MG63 (cell line): ENCODE results near the gene SLC41A3. TPM values are rescaled to one million over a fixed set of nuclear protein-coding genes. Genes with fewer than 3 reads are reported as not detected.
"Not testable (repeated sequence)": the region's sequence is repeated elsewhere in the genome, so short reads cannot be mapped to it uniquely, and the experiment has no call there.

Experiments
- DNase-seq: peaks from one replicate; pipeline ENCODE4 v3.0.0-alpha.2; 2020
- H3K27me3 ChIP-seq: fragments of 250-450 bp; sonication (Bioruptor Pico); 2 replicates; pipeline ENCODE4 v1.5.1; 2020; ENCODE audit warnings: mild to moderate bottlenecking, moderate library complexity
- H3K36me3 ChIP-seq: fragments of 250-450 bp; sonication (Bioruptor Pico); 2 replicates; pipeline ENCODE4 v1.5.1; 2020; ENCODE audit warnings: mild to moderate bottlenecking, moderate library complexity
- H3K4me3 ChIP-seq: fragments of 250-450 bp; sonication (Bioruptor Pico); 2 replicates; pipeline ENCODE4 v1.5.1; 2020; ENCODE audit warnings: mild to moderate bottlenecking, moderate library complexity
- H3K9me3 ChIP-seq: fragments of 250-450 bp; sonication (Bioruptor Pico); 2 replicates; pipeline ENCODE4 v1.5.1; 2020; ENCODE audit warnings: mild to moderate bottlenecking, moderate library complexity
- total RNA-seq: library from RNA; depleted of rRNA; stranded (reverse); fragments of >200 nt; shearing (Covaris generic); gene quantifications from 2 replicates; pipeline ENCODE4 v1.2.3, GENCODE V29; 2014; ENCODE audit warnings: low replicate concordance

Gene SLC41A3
- total RNA-seq, 1 experiment from 2014 or later = 55.6 TPM

GRCh38 chr3:125976003-125976390, 107.9 kb downstream of the SLC41A3 start:
- peaks cover 11% of the 10 kb centered on the region for H3K27me3 ChIP-seq
- H3K9me3 ChIP-seq, H3K36me3 ChIP-seq, DNase-seq, H3K4me3 ChIP-seq: not testable (repeated sequence)

GRCh38 chr3:125975245-125976002, 108.5 kb downstream of the SLC41A3 start:
- not testable (repeated sequence) for DNase-seq, H3K36me3 ChIP-seq, H3K9me3 ChIP-seq, H3K4me3 ChIP-seq
- H3K27me3 ChIP-seq = peaks cover 15% of the 10 kb centered on the region

DNA sequence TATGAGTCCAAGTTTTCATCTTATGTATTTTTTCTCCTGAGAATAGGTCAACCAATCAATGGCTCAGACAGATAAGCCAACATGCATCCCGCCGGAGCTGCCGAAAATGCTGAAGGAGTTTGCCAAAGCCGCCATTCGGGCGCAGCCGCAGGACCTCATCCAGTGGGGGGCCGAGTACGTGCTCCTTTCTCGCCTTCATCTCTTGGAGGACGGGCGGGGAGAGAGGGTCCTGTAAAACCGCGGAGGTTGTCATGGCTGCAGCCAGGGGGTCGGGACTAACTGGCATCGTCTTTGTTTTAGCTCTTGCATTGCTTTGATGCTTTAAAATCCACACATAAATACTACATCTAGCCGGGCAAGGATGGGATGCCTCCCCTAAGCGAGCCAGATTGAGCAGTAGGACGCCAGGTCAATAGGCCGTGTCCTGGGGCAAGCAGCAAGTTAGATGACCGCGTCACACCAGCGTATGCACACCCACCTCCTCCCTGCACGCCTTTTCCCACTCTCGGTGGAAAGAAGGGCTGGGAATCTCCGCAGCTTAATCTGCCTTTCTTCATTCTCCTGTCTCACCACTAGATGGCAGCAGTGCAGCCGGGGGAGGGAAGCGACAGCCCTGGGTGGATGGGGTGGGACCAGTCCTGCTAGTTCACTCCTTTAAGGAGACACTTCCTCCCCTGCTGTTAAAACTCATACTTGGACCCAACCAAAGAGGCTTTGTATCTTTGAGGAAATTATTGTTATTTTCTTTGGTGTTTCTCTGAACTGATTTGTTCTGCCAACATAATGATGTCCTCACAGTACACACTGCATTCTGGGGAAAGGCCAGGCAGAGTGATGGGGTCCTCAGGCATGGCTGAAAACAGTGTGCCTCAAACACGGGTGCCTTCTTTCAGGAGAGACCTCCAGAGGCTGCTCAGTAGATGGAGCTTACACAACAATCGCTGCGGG, 111.7 kb downstream of the SLC41A3 start:
- not testable (repeated sequence) for H3K9me3 ChIP-seq
- DNase-seq = peak; percentile 43

DNA sequence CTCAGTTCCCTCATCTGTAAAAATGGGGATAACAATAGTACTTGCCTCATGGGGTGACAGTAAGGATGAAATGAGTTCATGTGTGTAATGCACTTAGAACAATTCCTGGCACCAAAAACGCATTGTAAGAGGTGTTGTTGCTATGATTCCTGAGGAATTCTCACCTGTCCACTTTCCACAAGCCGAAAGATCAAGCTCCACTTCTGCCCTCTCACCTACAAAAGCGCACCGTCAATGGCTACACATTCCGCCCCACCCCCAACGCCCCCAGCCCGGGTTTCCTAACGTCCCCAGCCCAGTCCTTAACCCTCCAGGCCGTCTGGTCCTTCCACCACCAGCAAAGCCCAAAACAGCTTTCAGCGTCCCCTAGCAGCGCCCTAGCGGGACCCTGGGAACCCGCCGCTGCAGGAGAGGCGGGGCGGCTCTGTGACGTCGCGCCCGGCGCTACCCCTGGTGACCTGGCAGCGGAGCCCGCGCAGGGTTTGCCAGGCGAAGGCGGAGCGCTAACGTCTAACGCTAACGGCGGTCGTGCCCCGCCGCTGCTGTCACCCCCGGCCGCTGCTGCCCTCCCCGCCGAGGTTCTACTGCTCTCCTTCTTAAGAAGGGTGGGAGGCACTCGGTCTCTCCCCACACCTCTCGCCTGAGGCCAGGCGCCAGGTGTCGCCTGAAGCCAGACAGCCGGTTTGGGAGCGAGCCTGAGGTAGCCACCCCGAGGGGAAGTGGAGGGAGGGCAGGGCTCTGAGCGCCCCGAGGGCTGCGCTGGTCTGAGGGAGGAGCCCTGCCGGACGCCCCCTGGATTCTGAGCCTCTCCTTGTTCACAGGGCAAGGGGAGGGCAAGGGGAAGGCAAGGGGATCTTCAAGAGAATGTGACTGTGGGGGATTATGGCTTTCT, 115.0 kb downstream of the SLC41A3 start, which contains the start of gene ROPN1B:
ROPN1B (plus strand) TSS at position 478 of the 892 bp plus-strand sequence. CDS start 2,877 bp downstream, outside the sequence.
- DNase-seq, H3K36me3 ChIP-seq, H3K9me3 ChIP-seq, H3K4me3 ChIP-seq: not testable (repeated sequence)
- H3K27me3 ChIP-seq = peaks cover 55% of the 10 kb centered on the region

More for the DNA sequence above, 111.7 kb downstream of the SLC41A3 start:
- not testable (repeated sequence) for H3K4me3 ChIP-seq, H3K36me3 ChIP-seq
- peaks cover 32% of the 10 kb centered on the region for H3K27me3 ChIP-seq

- not testable (repeated sequence) for H3K4me3 ChIP-seq, DNase-seq, H3K9me3 ChIP-seq, H3K36me3 ChIP-seq
- peaks cover 61% of the 10 kb centered on the region for H3K27me3 ChIP-seq
These were observed 115.8 kb downstream of the SLC41A3 start for GRCh38 chr3:125968121-125968520.

- Histone ChIP-seq H3K4me3 (no peak overlapping the region), H3K27me3 (peaks cover 59% of the 10 kb centered on the region), H3K36me3 (no peaks in the 10 kb centered on the region), H3K9me3 (no peaks in the 10 kb centered on the region; the same call in 1 of the 2 replicates)
- no peak for DNase-seq
These were observed 116.8 kb downstream of the SLC41A3 start for GRCh38 chr3:125967156-125967555.

GRCh38 chr3:125965505-125965904, 118.4 kb downstream of the SLC41A3 start:
- Histone ChIP-seq H3K27me3 (peaks cover 46% of the 10 kb centered on the region), H3K4me3 (no peak overlapping the region), H3K9me3 (no peaks in the 10 kb centered on the region; the same call in 1 of the 2 replicates), H3K36me3 (no peaks in the 10 kb centered on the region)
- DNase-seq = no peak

- H3K27me3 ChIP-seq = peaks cover 38% of the 10 kb centered on the region
- H3K9me3 ChIP-seq, H3K4me3 ChIP-seq, DNase-seq, H3K36me3 ChIP-seq: not testable (repeated sequence)
These were observed 120.1 kb downstream of the SLC41A3 start for GRCh38 chr3:125963834-125964233.

GRCh38 chr3:125961289-125961589, 122.7 kb downstream of the SLC41A3 start:
- Histone ChIP-seq H3K4me3 (no peak overlapping the region), H3K27me3 (peaks cover 23% of the 10 kb centered on the region), H3K9me3 (peaks cover 5% of the 10 kb centered on the region), H3K36me3 (no peaks in the 10 kb centered on the region)
- DNase-seq = no peak

DNA sequence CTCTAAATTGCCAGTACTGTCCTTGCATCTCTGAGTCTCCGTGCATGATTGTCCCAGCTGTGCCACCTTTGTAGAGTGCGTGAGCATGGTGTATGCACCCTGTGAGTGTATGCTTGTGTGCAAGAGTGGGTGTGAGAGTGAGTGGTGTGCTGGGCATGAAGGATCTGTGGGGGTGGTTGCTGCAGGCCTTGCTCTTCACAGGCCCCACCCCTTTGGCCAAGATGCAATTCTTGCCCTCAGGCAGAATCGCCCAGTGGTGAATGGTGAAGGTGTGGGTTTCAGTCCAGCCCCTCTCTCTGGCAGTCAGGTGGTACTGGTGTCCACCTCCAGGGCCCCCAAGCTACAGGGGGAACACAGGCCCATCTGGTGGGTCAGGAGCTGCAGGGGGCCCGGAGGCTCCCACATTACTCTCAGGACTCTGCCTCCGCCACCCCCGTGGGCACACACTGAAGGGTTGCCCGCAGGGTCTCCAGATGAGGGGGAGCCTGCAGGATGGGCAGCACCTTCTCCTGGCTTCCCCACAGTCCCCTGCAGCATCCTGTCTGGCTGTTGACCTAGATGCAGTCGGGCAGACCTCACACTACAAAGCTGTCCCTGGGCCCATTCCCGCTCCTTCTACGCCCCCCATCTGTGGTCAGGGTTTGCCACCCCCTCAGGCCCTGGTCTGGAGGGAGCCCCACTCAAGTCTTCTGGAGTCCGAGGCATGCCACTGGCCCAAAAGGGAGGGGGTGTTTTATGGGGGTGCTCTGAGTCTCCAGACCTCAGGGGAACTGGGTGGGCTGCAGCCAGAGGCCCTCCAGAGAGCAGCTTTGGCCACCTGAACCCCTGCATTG, 123.3 kb downstream of the SLC41A3 start:
- Histone ChIP-seq H3K27me3 (peaks cover 17% of the 10 kb centered on the region), H3K4me3 (no peak overlapping the region), H3K36me3 (no peaks in the 10 kb centered on the region), H3K9me3 (peaks cover 5% of the 10 kb centered on the region)
- DNase-seq = no peak

GRCh38 chr3:125960066-125960424, 123.9 kb downstream of the SLC41A3 start:
- peaks cover 17% of the 10 kb centered on the region for H3K27me3 ChIP-seq
- peaks cover 5% of the 10 kb centered on the region for H3K9me3 ChIP-seq
- H3K36me3 ChIP-seq = no peaks in the 10 kb centered on the region
- H3K4me3 ChIP-seq = no peak overlapping the region
- no peak for DNase-seq

- Histone ChIP-seq H3K36me3 (no peaks in the 10 kb centered on the region), H3K4me3 (no peak overlapping the region), H3K9me3 (peaks cover 5% of the 10 kb centered on the region), H3K27me3 (peaks cover 17% of the 10 kb centered on the region)
- DNase-seq = no peak
These were observed 124.4 kb downstream of the SLC41A3 start for GRCh38 chr3:125959317-125960065.

DNA sequence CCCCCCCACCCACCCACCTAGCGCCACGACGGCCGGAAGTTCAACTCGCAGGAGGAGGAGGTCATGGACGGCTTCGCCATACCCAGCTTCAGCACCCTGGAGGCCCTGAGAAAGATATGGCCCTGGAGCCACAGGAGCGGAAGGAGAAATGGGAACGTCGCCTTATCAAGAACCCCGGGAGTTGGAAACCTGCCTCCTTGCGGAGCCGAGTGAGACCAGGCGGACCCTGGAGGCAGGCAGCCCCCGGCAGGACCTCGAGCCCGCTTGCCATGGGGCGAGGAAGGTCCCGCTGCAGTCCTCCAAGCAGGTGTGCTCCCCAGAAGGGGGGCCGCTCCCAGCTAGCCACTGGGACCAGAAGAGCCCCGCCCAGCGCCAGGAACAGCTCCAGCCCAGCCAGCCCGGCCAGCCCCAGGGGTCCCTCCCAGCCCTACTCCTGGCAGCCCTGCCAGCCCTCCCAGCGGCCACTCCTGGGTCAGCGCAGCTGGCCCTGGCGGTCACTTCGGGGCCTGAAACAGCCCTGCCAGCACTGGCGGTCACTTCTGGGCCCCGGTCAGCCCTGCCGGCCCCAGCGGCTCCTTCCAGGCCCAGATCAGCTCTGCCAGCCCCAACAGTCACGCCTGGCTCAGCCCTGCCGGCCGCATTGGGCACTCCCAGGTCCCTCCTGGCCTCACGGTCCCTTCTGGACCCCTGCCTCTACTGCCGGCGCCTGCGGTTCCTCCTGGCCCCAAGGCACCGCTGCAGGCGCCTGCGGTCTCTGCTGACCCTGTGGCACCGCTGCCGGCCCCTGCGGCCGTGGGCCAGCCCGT, 125.2 kb downstream of the SLC41A3 start:
- Histone ChIP-seq H3K27me3 (peaks cover 10% of the 10 kb centered on the region), H3K4me3 (no peak overlapping the region), H3K36me3 (no peaks in the 10 kb centered on the region), H3K9me3 (peaks cover 5% of the 10 kb centered on the region)
- no peak for DNase-seq

GRCh38 chr3:125957674-125958510, 126.0 kb downstream of the SLC41A3 start:
- H3K4me3 ChIP-seq = no peak overlapping the region
- no peak for DNase-seq
- H3K9me3 ChIP-seq = peaks cover 5% of the 10 kb centered on the region
- peaks cover 7% of the 10 kb centered on the region for H3K27me3 ChIP-seq
- H3K36me3 ChIP-seq = no peaks in the 10 kb centered on the region
